HepG2 (cell line): ENCODE measurements around the gene OR5B12. TPM values are rescaled to one million over a fixed set of nuclear protein-coding genes. Genes with fewer than 3 reads are reported as not detected.
"Not testable (repeated sequence)": the region's sequence is repeated elsewhere in the genome, so short reads cannot be mapped to it uniquely, and the experiment has no call there.

Experiments
- ATAC-seq: fragments of 200-7000 bp; cut with Tn5 transposase; 3 replicates; pipeline ENCODE4 v1.9.1; 2020; ENCODE audit warnings: mild to moderate bottlenecking, moderate library complexity
- BruUV-seq: library from RNA; stranded (reverse); fragments of 400-500 nt; replicated peaks from 2 replicates; lab custom pipeline; 2021; lab: Mats Ljungman, UMichigan
- CTCF ChIA-PET: fragments of 300-600 bp; formaldehyde crosslinking; extraction: SDS; loops from one replicate; lab custom pipeline; 2021; ENCODE audit warnings: low total read pairs, inconsistent platforms, low intra/inter-chr PET ratio; lab: Yijun Ruan, JAX
- POLR2A ChIA-PET: fragments of 350-600 bp; sonication (Branson Sonifier 250); formaldehyde crosslinking; loops from one replicate; lab custom pipeline; 2020; ENCODE audit warnings: antibody characterized with exemption, inconsistent platforms; lab: Yijun Ruan, JAX
- DNase-seq: peaks from one replicate; pipeline ENCODE4 v3.0.0-alpha.2; 2015; ENCODE audit warnings: low spot score
- FAIRE-seq: peaks from 3 replicates; lab custom pipeline; 2011; peaks lifted over from hg19 to GRCh38; lab: Jason Lieb, UNC
- H2AFZ ChIP-seq: one replicate; pipeline ENCODE4 v1.6.1; 2011; ENCODE audit warnings: low read length, inconsistent platforms
- H3K27ac ChIP-seq: fragments of 300-600 bp; 3 replicates; pipeline ENCODE4 v1.8.0; 2011; ENCODE audit warnings: mixed run types, mild to moderate bottlenecking, mixed read lengths, low read length, inconsistent platforms; ENCODE audit not compliant: insufficient read depth; ENCODE audit errors: extremely low read length
- H3K27me3 ChIP-seq, 2 experiments: fragments of 200-600 bp in 1 of 2; 2 replicates in 1 of 2; 3 replicates in 1 of 2; pipeline versions ENCODE4 v1.6.0 to v1.8.0; 2011; ENCODE audit warnings: low read length in 2 of 2, mild to moderate bottlenecking in 2 of 2, moderate library complexity in 2 of 2, inconsistent platforms in 1 of 2; ENCODE audit not compliant: insufficient read depth in 2 of 2, control insufficient read depth in 1 of 2
- H3K36me3 ChIP-seq, 2 experiments: fragments of 200-600 bp in 1 of 2; replicated peaks in 1 of 2; 2 replicates in 1 of 2; 3 replicates in 1 of 2; pipeline versions ENCODE4 v1.5.1 to v1.8.0; 2011; ENCODE audit warnings: low read length in 2 of 2, inconsistent platforms in 1 of 2; ENCODE audit not compliant: insufficient read depth in 2 of 2, control insufficient read depth in 1 of 2
- H3K4me1 ChIP-seq: 2 replicates; pipeline ENCODE4 v1.5.1; 2012; ENCODE audit warnings: low read length, inconsistent platforms; ENCODE audit not compliant: insufficient read depth
- H3K4me2 ChIP-seq: 2 replicates; pipeline ENCODE4 v1.6.0; 2011; ENCODE audit warnings: low read depth, low read length, inconsistent platforms
- H3K4me3 ChIP-seq, 3 experiments: fragments of 200-600 bp in 1 of 3; sonication (generic), shearing (Covaris generic) in 1 of 3; replicated peaks in 1 of 3; 2 replicates each; pipeline ENCODE4 v1.5.1; 2011 to 2016; ENCODE audit warnings: low read length in 3 of 3, inconsistent platforms in 2 of 3, low read depth in 2 of 3, mild to moderate bottlenecking in 2 of 3, control low read depth in 1 of 3, mixed read lengths in 1 of 3; ENCODE audit not compliant: insufficient read depth in 1 of 3
- H3K79me2 ChIP-seq: one replicate; pipeline ENCODE4 v1.6.1; 2011; ENCODE audit warnings: low read length, inconsistent platforms; ENCODE audit not compliant: insufficient read depth
- H3K9ac ChIP-seq: 2 replicates; pipeline ENCODE4 v1.6.0; 2011; ENCODE audit warnings: mild to moderate bottlenecking, low read depth, low read length, inconsistent platforms; ENCODE audit not compliant: insufficient read depth
- H3K9me3 ChIP-seq: 2 replicates; pipeline ENCODE4 v1.5.1; 2012; ENCODE audit warnings: mild to moderate bottlenecking, low read length
- H4K20me1 ChIP-seq: 2 replicates; pipeline ENCODE4 v1.6.0; 2011; ENCODE audit warnings: inconsistent platforms, mild to moderate bottlenecking, low read length, moderate library complexity; ENCODE audit not compliant: insufficient read depth
- BORCS8-MEF2B ChIP-seq: sonication (generic); formaldehyde crosslinking; IDR thresholded peaks from 2 replicates; pipeline ENCODE4 v1.8.0; 2022; ENCODE audit warnings: mild to moderate bottlenecking, missing genetic modification reagents
- MYC ChIP-seq: sonication (generic); formaldehyde crosslinking; IDR thresholded peaks from 2 replicates; pipeline ENCODE4 v1.9.0; 2021; ENCODE audit warnings: missing genetic modification reagents, borderline replicate concordance
- NBN ChIP-seq: fragments of 450-650 bp; conservative IDR thresholded peaks from 2 replicates; pipeline ENCODE4 v1.6.1; 2017
- PATZ1 ChIP-seq: sonication (generic); formaldehyde crosslinking; IDR thresholded peaks from 2 replicates; pipeline ENCODE4 v1.4.0; 2020; ENCODE audit warnings: missing genetic modification reagents
- TARDBP ChIP-seq: sonication (generic); formaldehyde crosslinking; IDR thresholded peaks from 2 replicates; pipeline ENCODE4 v1.8.0; 2022; ENCODE audit warnings: mild to moderate bottlenecking, missing genetic modification reagents
- ZNF720 ChIP-seq: sonication (generic); formaldehyde crosslinking; IDR thresholded peaks from 2 replicates; pipeline ENCODE4 v1.4.0; 2020; ENCODE audit warnings: missing genetic modification reagents
- ZNF839 ChIP-seq: sonication (generic); formaldehyde crosslinking; IDR thresholded peaks from 2 replicates; pipeline ENCODE4 v1.4.0; 2020; ENCODE audit warnings: missing genetic modification reagents, mild to moderate bottlenecking, borderline replicate concordance
- WGBS: methylation state at CpG from one replicate; pipeline ENCODE4 v1.1.6; 2017; ENCODE audit warnings: low lambda C conversion rate; 5-methylcytosine and 5-hydroxymethylcytosine counted together
- in situ Hi-C: cut with HindIII; loops from 2 replicates; pipeline ENCODE4 v1.10.0; 2017; ENCODE audit warnings: low pct_unique_long_range_greater_than_20kb; ENCODE audit not compliant: extremely low pct_ligation_motif_present
- intact Hi-C: fragments of 100-400 bp; cut with micrococcal nuclease; formaldehyde crosslinking; loops from one replicate; pipeline ENCODE4 v1.10.0; 2022; ENCODE audit not compliant: unreplicated experiment
- polyA plus RNA-seq, 8 experiments: library from polyadenylated mRNA; depleted of rRNA in 3 of 8; stranded (reverse) in 7 of 8; unstranded in 1 of 8; fragments of >200 nt; fragmentation: Illumina TruSeq in 4 of 8; extraction: Trizol in 4 of 8; gene quantifications; 2 replicates each; pipeline versions ENCODE4 v1.2.1 to v1.2.3, GENCODE V29; 2011 to 2016; ENCODE audit warnings: low read depth in 4 of 8, missing spikeins in 1 of 8, mixed read lengths in 1 of 8; ENCODE audit not compliant: insufficient read depth in 1 of 8
- total RNA-seq, 5 experiments: library from RNA; depleted of rRNA; stranded (reverse); fragments of >200 nt; fragmentation: Illumina TruSeq; extraction: Trizol; gene quantifications; 2 replicates each; pipeline ENCODE4 v1.2.3, GENCODE V29; 2016; ENCODE audit warnings: low read depth in 1 of 5
- TF ChIP-seq, protein P1 (sequence below), 2 experiments: IDR thresholded peaks; 2 replicates each; pipeline ENCODE4 v1.6.1; 2011 to 2012; ENCODE audit warnings: low read length in 2 of 2, borderline replicate concordance in 1 of 2, low read depth in 1 of 2, mild to moderate bottlenecking in 1 of 2, moderate library complexity in 1 of 2
- TF ChIP-seq, protein P2 (sequence below): sonication (generic); formaldehyde crosslinking; IDR thresholded peaks from 2 replicates; pipeline ENCODE4 v1.8.1; 2023; ENCODE audit warnings: mild to moderate bottlenecking, moderate library complexity, missing genetic modification reagents
- TF ChIP-seq, protein P3 (sequence below): sonication (generic); formaldehyde crosslinking; IDR thresholded peaks from 2 replicates; pipeline ENCODE4 v1.4.0; 2020; ENCODE audit warnings: missing genetic modification reagents

Gene OR5B12
- total and polyA plus RNA-seq, 2 of the 13 experiments (the other 11 are each of a cell fraction or from before 2014, with no cell fraction given) = not detected

DNA sequence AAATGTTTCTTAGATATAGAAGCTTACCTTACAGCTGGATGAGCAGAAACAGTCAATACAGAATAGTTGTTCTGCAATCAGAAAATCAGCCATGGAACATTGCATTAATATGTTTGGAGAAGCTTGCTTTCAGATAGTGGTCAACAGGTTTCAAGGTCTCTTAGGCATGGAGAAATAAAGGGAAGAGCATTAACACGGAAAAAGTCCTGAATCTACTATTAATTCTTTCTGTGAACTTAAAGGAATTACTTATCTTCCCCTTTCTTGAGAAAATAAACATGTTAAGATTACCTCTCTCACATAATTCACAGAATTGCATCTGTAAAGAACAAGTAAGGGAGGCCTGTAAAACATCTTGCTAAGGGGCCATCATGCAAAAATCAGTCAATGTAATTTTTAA is 35.3 kb downstream of the OR5B12 start, which contains the start of gene OR5B3 (continued):
- TF ChIP-seq, protein P1, sequence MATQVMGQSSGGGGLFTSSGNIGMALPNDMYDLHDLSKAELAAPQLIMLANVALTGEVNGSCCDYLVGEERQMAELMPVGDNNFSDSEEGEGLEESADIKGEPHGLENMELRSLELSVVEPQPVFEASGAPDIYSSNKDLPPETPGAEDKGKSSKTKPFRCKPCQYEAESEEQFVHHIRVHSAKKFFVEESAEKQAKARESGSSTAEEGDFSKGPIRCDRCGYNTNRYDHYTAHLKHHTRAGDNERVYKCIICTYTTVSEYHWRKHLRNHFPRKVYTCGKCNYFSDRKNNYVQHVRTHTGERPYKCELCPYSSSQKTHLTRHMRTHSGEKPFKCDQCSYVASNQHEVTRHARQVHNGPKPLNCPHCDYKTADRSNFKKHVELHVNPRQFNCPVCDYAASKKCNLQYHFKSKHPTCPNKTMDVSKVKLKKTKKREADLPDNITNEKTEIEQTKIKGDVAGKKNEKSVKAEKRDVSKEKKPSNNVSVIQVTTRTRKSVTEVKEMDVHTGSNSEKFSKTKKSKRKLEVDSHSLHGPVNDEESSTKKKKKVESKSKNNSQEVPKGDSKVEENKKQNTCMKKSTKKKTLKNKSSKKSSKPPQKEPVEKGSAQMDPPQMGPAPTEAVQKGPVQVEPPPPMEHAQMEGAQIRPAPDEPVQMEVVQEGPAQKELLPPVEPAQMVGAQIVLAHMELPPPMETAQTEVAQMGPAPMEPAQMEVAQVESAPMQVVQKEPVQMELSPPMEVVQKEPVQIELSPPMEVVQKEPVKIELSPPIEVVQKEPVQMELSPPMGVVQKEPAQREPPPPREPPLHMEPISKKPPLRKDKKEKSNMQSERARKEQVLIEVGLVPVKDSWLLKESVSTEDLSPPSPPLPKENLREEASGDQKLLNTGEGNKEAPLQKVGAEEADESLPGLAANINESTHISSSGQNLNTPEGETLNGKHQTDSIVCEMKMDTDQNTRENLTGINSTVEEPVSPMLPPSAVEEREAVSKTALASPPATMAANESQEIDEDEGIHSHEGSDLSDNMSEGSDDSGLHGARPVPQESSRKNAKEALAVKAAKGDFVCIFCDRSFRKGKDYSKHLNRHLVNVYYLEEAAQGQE (IDR thresholded peaks at IDR 0.05; ENCODE audit: borderline replicate concordance in 1 of 2, low read depth in 1 of 2, low read length in 2 of 2) = no peak
- TF ChIP-seq PATZ1 (CRISPR knock-in tag) = no peak
- no peak for TF ChIP-seq ZNF839 (CRISPR knock-in tag)
- TF ChIP-seq MYC (CRISPR knock-in tag) = no peak
- no peak for TF ChIP-seq ZNF720
- TF ChIP-seq TARDBP (CRISPR knock-in tag) = no peak
- TF ChIP-seq, protein P2, sequence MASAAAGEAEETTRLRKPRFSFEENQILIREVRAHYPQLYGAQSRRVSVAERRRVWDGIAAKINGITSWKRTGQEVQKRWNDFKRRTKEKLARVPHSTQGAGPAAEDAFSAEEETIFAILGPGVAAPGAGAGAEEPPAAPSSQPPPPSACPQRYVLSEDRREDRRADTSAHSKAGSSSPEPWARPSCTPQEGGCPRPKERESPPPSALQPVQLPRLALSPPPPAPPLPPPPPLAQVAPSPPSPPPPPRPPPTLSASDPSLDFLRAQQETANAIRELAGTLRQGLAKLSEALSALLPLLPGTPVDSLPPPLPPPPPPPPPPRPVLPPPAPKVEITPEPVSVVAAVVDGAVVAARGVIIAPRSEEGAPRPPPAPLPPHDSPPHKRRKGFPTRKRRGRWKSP (CRISPR knock-in tag) = no peak
- TF ChIP-seq NBN = no peak
- TF ChIP-seq, protein P3, sequence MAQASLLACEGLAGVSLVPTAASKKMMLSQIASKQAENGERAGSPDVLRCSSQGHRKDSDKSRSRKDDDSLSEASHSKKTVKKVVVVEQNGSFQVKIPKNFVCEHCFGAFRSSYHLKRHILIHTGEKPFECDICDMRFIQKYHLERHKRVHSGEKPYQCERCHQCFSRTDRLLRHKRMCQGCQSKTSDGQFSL (CRISPR knock-in tag) = no peak
- no peak for TF ChIP-seq BORCS8-MEF2B (CRISPR knock-in tag)

DNA sequence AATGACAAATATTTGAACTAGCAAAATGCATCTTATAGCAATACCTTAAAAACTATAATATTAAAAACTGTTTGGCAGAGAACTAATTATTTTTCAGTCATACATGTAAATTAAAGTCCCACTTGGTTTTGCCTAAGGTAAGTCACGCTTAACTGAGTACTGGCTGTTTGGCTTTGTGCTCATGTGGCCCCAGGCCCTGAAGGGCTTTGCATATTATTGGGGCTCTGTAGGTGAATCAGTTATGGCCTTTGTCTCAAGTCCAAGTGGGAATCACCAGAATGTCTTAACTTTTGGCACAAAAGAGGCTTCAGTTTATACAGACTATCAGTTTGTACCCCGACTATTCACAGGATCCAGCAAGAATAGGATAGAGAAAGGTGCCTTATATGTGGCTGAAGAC is 42.4 kb downstream of the OR5B12 start:
- ATAC-seq, H3K4me1 ChIP-seq, H3K79me2 ChIP-seq, H3K9ac ChIP-seq, H3K27ac ChIP-seq, DNase-seq, H3K9me3 ChIP-seq, H2AFZ ChIP-seq, H3K4me3 ChIP-seq, FAIRE-seq, H3K4me2 ChIP-seq, CTCF ChIA-PET, BruUV-seq, POLR2A ChIA-PET, H3K36me3 ChIP-seq, H3K27me3 ChIP-seq, H4K20me1 ChIP-seq: not testable (repeated sequence)
- intact Hi-C loops = loop anchor here (10.0 kb wide), 1 partner anchor 115 kb away; no protein-coding TSS in a partner anchor
- in situ Hi-C loops = loop anchor here (25.0 kb wide), 1 partner anchor 113 kb away; the partner anchor contains the start of gene OR5B21
- WGBS = 0% methylated on average over 1 of the region's 2 CpGs
